HEK293 (cell line): ENCODE measurements around the gene S100A10.

ENCODE experiments used
- KLF1 ChIP-seq: fragments of 450-650 bp; formaldehyde crosslinking; IDR thresholded peaks from 2 replicates; pipeline ENCODE4 v1.5.1; 2016; ENCODE audit warnings: missing biosample characterization, missing genetic modification characterization
- KLF10 ChIP-seq: fragments of 450-650 bp; IDR thresholded peaks from 2 replicates; pipeline ENCODE4 v1.5.1; 2018; ENCODE audit warnings: missing biosample characterization, mild to moderate bottlenecking, missing genetic modification characterization
- KLF7 ChIP-seq: fragments of 450-650 bp; formaldehyde crosslinking; IDR thresholded peaks from 2 replicates; pipeline ENCODE4 v1.5.1; 2016; ENCODE audit warnings: missing biosample characterization, missing genetic modification characterization, borderline replicate concordance
- KLF9 ChIP-seq: fragments of 450-650 bp; formaldehyde crosslinking; IDR thresholded peaks from 2 replicates; pipeline ENCODE4 v1.5.1; 2016; ENCODE audit warnings: missing biosample characterization, missing genetic modification characterization, low read depth
- MYNN ChIP-seq: fragments of 450-650 bp; formaldehyde crosslinking; IDR thresholded peaks from 2 replicates; pipeline ENCODE4 v1.5.1; 2016; ENCODE audit warnings: missing biosample characterization, missing genetic modification characterization, borderline replicate concordance
- OVOL3 ChIP-seq: fragments of 450-650 bp; formaldehyde crosslinking; IDR thresholded peaks from 2 replicates; pipeline ENCODE4 v1.5.1; 2016; ENCODE audit warnings: missing biosample characterization, missing genetic modification characterization
- PATZ1 ChIP-seq: fragments of 450-650 bp; formaldehyde crosslinking; IDR thresholded peaks from 2 replicates; pipeline ENCODE4 v1.5.1; 2016; ENCODE audit warnings: missing biosample characterization, missing genetic modification characterization
- PBX3 ChIP-seq: sonication (generic); formaldehyde crosslinking; IDR thresholded peaks from 2 replicates; pipeline ENCODE4 v1.8.1; 2022; ENCODE audit warnings: mild to moderate bottlenecking, moderate library complexity, missing genetic modification reagents
- PRDM10 ChIP-seq: fragments of 450-650 bp; formaldehyde crosslinking; IDR thresholded peaks from 2 replicates; pipeline ENCODE4 v1.5.1; 2016; ENCODE audit warnings: missing biosample characterization, missing genetic modification characterization
- PRDM6 ChIP-seq: fragments of 450-650 bp; formaldehyde crosslinking; IDR thresholded peaks from 2 replicates; pipeline ENCODE4 v1.5.1; 2017; ENCODE audit warnings: missing biosample characterization, missing genetic modification characterization
- SP7 ChIP-seq: fragments of 450-650 bp; formaldehyde crosslinking; IDR thresholded peaks from 2 replicates; pipeline ENCODE4 v1.5.1; 2016; ENCODE audit warnings: missing biosample characterization, missing genetic modification characterization
- YY2 ChIP-seq: fragments of 450-650 bp; formaldehyde crosslinking; IDR thresholded peaks from 2 replicates; pipeline ENCODE4 v1.5.1; 2016; ENCODE audit warnings: missing biosample characterization, missing genetic modification characterization
- ZBTB17 ChIP-seq: fragments of 450-650 bp; formaldehyde crosslinking; IDR thresholded peaks from 2 replicates; pipeline ENCODE4 v1.5.1; 2016; ENCODE audit warnings: missing biosample characterization, missing genetic modification characterization
- ZBTB6 ChIP-seq: fragments of 450-650 bp; formaldehyde crosslinking; IDR thresholded peaks from 2 replicates; pipeline ENCODE4 v1.5.1; 2017; ENCODE audit warnings: missing biosample characterization, missing genetic modification characterization
- ZIC2 ChIP-seq: fragments of 450-650 bp; formaldehyde crosslinking; IDR thresholded peaks from 2 replicates; pipeline ENCODE4 v1.5.1; 2016; ENCODE audit warnings: missing biosample characterization, missing genetic modification characterization
- ZNF133 ChIP-seq: fragments of 450-650 bp; formaldehyde crosslinking; IDR thresholded peaks from 2 replicates; pipeline ENCODE4 v1.5.1; 2016; ENCODE audit warnings: missing biosample characterization, missing genetic modification characterization
- ZNF174 ChIP-seq: fragments of 450-650 bp; formaldehyde crosslinking; IDR thresholded peaks from 2 replicates; pipeline ENCODE4 v1.5.0; 2017; ENCODE audit warnings: missing biosample characterization, mild to moderate bottlenecking, missing genetic modification characterization
- ZNF202 ChIP-seq: fragments of 450-650 bp; formaldehyde crosslinking; IDR thresholded peaks from 2 replicates; pipeline ENCODE4 v1.5.1; 2016; ENCODE audit warnings: missing biosample characterization, missing genetic modification characterization, borderline replicate concordance
- ZNF23 ChIP-seq: fragments of 450-650 bp; formaldehyde crosslinking; IDR thresholded peaks from 2 replicates; pipeline ENCODE4 v1.5.1; 2016; ENCODE audit warnings: missing biosample characterization, missing genetic modification characterization, borderline replicate concordance
- ZNF311 ChIP-seq: fragments of 450-650 bp; formaldehyde crosslinking; IDR thresholded peaks from 2 replicates; pipeline ENCODE4 v1.5.1; 2017; ENCODE audit warnings: missing biosample characterization, missing genetic modification characterization, borderline replicate concordance
- ZNF350 ChIP-seq: fragments of 450-650 bp; formaldehyde crosslinking; IDR thresholded peaks from 2 replicates; pipeline ENCODE4 v1.5.0; 2017; ENCODE audit warnings: missing biosample characterization, mild to moderate bottlenecking, missing genetic modification characterization
- ZNF404 ChIP-seq: fragments of 450-650 bp; formaldehyde crosslinking; IDR thresholded peaks from 2 replicates; pipeline ENCODE4 v1.5.1; 2017; ENCODE audit warnings: missing biosample characterization, missing genetic modification characterization
- ZNF473 ChIP-seq: fragments of 450-650 bp; formaldehyde crosslinking; IDR thresholded peaks from 2 replicates; pipeline ENCODE4 v1.5.1; 2017; ENCODE audit warnings: missing biosample characterization, missing genetic modification characterization
- ZNF48 ChIP-seq: fragments of 450-650 bp; formaldehyde crosslinking; IDR thresholded peaks from 2 replicates; pipeline ENCODE4 v1.5.1; 2016; ENCODE audit warnings: missing biosample characterization, missing genetic modification characterization
- ZNF529 ChIP-seq: fragments of 450-650 bp; formaldehyde crosslinking; IDR thresholded peaks from 2 replicates; pipeline ENCODE4 v1.5.1; 2017; ENCODE audit warnings: missing genetic modification characterization, missing biosample characterization; ENCODE audit not compliant: insufficient replicate concordance
- ZNF585B ChIP-seq: fragments of 450-650 bp; formaldehyde crosslinking; IDR thresholded peaks from 2 replicates; pipeline ENCODE4 v1.5.1; 2016; ENCODE audit warnings: missing biosample characterization, missing genetic modification characterization
- ZNF658 ChIP-seq: fragments of 450-650 bp; formaldehyde crosslinking; IDR thresholded peaks from 2 replicates; pipeline ENCODE4; 2016; ENCODE audit warnings: missing biosample characterization, missing genetic modification characterization
- ZNF660 ChIP-seq: fragments of 450-650 bp; IDR thresholded peaks from 2 replicates; pipeline ENCODE4 v1.5.1; 2018; ENCODE audit warnings: missing biosample characterization, mild to moderate bottlenecking, missing genetic modification characterization
- ZNF76 ChIP-seq: fragments of 450-650 bp; formaldehyde crosslinking; IDR thresholded peaks from 2 replicates; pipeline ENCODE4; 2016; ENCODE audit warnings: low read depth, missing biosample characterization, missing genetic modification characterization, borderline replicate concordance
- ZNF843 ChIP-seq: fragments of 450-650 bp; formaldehyde crosslinking; IDR thresholded peaks from 2 replicates; pipeline ENCODE4 v1.5.1; 2016; ENCODE audit warnings: missing biosample characterization, missing genetic modification characterization

S100A10 gene

GRCh38 chr1:151992303-151993083, 1.2 kb downstream of the S100A10 start (continued):
- TF ChIP-seq ZBTB6 (tag by site-specific recombination) (no peak), KLF1 (tag by site-specific recombination) (peak; percentile 95), YY2 (tag by site-specific recombination) (no peak), ZNF529 (tag by site-specific recombination) (no peak), ZNF48 (tag by site-specific recombination) (no peak), ZNF23 (tag by site-specific recombination) (no peak), OVOL3 (tag by site-specific recombination) (no peak), KLF10 (tag by site-specific recombination) (peak; percentile 92), PRDM10 (tag by site-specific recombination) (peak; percentile 95), ZNF404 (no peak), ZBTB17 (tag by site-specific recombination) (peak; percentile 96), ZIC2 (tag by site-specific recombination) (peak; percentile 63), ZNF350 (tag by site-specific recombination) (no peak), ZNF174 (tag by site-specific recombination) (no peak), PATZ1 (tag by site-specific recombination) (peak; percentile 83), MYNN (tag by site-specific recombination) (no peak), KLF9 (tag by site-specific recombination) (peak; percentile 96), SP7 (tag by site-specific recombination) (peak; percentile 87), PBX3 (no peak), ZNF843 (tag by site-specific recombination) (peak; percentile 47), ZNF658 (tag by site-specific recombination) (no peak), ZNF202 (tag by site-specific recombination) (no peak), PRDM6 (tag by site-specific recombination) (peak; percentile 19; the same call in 1 of the 2 replicates), ZNF76 (tag by site-specific recombination) (no peak), ZNF660 (tag by site-specific recombination) (peak; percentile 51; the same call in 1 of the 2 replicates), ZNF473 (tag by site-specific recombination) (no peak), ZNF311 (tag by site-specific recombination) (no peak), KLF7 (tag by site-specific recombination) (peak; percentile 87), ZNF585B (tag by site-specific recombination) (no peak), ZNF133 (tag by site-specific recombination) (no peak)
